GM12864 (cell line): Measurements from ENCODE around the gene RPL10A.

ENCODE experiments used
- DNase-seq: peaks from one replicate; pipeline ENCODE4 v3.0.0-alpha.2; 2011; ENCODE audit warnings: low read depth
- H3K4me3 ChIP-seq: 2 replicates; pipeline ENCODE4 v1.5.1; 2011; ENCODE audit warnings: mild to moderate bottlenecking, low read depth, low read length, control low read depth
- TF ChIP-seq, protein P1 (sequence below): IDR thresholded peaks from 2 replicates; pipeline ENCODE4 v1.5.1; 2011; ENCODE audit warnings: low read depth, mild to moderate bottlenecking, moderate library complexity, low read length, control low read depth, inconsistent platforms; ENCODE audit errors: missing control alignments

Gene RPL10A

DNA sequence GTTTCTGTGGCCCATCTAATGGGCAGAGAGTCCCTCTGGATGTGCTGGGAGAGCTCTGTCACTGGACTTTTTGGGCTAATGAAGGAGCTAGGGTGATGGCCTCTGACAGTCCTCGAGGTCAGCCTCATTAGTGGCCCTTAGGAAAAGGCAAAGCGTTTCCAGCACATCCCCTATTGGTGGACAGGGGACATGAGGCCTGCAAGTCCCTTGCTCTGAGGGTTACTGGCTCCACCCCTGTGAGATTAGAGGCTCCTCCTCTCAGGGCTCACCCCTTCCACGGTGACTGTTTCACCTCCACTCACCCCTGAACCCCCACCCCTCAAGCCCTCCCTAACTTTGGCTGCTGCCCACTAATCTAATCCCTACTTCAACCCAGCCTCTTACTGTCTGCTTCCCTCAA lies 28.9 kb upstream of the RPL10A start:
- TF ChIP-seq, protein P1, sequence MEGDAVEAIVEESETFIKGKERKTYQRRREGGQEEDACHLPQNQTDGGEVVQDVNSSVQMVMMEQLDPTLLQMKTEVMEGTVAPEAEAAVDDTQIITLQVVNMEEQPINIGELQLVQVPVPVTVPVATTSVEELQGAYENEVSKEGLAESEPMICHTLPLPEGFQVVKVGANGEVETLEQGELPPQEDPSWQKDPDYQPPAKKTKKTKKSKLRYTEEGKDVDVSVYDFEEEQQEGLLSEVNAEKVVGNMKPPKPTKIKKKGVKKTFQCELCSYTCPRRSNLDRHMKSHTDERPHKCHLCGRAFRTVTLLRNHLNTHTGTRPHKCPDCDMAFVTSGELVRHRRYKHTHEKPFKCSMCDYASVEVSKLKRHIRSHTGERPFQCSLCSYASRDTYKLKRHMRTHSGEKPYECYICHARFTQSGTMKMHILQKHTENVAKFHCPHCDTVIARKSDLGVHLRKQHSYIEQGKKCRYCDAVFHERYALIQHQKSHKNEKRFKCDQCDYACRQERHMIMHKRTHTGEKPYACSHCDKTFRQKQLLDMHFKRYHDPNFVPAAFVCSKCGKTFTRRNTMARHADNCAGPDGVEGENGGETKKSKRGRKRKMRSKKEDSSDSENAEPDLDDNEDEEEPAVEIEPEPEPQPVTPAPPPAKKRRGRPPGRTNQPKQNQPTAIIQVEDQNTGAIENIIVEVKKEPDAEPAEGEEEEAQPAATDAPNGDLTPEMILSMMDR = no peak
- no peak overlapping the region for H3K4me3 ChIP-seq
- no peak for DNase-seq

DNA sequence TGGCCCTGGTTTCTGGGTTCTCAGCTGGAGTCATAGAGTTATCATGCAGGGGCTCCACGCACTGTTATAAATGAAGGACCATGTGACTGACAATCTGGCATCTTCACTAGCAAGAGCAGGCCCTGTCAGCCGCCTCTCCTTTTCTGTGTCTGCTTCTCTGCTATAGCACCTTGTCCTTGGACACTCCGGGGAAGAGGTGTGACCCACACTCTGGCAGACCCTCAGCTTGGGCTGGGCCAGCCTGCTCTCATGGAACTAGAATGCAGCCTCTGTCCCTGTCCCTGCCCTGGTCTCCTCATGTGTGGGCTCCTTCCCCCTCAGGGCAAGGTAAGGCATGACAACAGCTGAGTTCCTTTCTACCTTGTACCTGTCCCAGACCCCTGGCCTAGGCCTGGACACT lies 27.0 kb upstream of the RPL10A start:
- TF ChIP-seq, protein P1 = no peak
- H3K4me3 ChIP-seq = no peak overlapping the region
- DNase-seq = no peak

- no peak overlapping the region for H3K4me3 ChIP-seq
- no peak for DNase-seq
- TF ChIP-seq, protein P1 = no peak
Measured at GRCh38 chr6:35441642-35442041, 26.6 kb upstream of the RPL10A start.

GRCh38 chr6:35442693-35443092 lies 25.5 kb upstream of the RPL10A start:
- no peak for DNase-seq
- TF ChIP-seq, protein P1 = no peak
- H3K4me3 ChIP-seq = no peak overlapping the region

DNA sequence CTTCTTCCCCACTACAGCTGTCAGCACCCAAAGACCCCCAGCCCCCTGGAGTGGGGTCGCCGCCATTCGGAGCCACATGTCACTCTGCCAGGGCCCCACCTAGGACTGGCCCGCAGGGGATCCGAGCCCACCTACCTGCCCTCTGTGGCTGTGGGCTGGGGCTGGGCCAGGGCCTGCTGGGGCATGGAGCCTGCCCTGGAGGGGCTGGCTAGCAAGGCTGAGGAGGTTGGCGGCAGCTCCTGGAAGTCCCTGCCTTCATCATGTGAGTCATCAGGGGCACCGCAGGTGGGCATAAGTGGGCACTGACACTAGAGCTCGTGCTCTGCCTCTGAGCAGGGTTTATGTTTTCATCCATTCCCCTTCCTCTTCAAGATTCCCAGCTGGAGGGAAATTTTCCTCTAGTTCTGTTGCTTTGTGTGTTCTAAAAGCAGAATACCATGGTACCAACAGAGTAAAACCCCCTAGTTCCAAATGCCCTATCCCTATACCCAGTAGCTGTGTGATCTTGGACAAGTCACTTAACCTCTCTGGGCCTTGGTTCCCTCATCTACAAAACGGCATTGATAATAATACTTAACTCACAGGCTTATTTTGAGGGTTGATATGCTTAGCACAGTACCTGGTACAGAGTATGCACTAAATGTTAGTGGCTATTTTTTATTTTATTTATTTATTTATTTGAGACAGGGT lies 24.7 kb upstream of the RPL10A start:
- TF ChIP-seq, protein P1 = no peak
- DNase-seq = no peak
- no peak overlapping the region for H3K4me3 ChIP-seq

- TF ChIP-seq, protein P1 = no peak
- no peak overlapping the region for H3K4me3 ChIP-seq
- no peak for DNase-seq
Measured at GRCh38 chr6:35445691-35446090, 22.5 kb upstream of the RPL10A start.

DNA sequence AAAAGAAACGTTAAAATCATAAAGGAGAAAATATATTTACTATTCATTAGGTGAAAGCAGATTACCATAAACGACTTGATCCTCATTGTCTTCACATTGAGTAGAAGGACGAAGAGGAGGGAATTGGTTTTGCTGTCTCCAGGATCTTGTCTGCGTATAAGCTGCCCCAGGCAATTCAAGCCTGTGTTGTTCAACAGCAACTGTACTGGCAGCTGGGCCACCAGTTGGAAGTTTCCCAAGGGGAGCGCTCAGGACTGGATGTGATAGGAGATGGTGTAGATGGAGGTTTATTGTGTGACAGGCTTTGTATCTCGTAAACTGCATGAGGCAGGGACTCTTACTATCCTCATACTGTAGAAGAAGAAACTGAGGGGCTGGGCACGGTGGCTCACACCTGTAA lies 20.0 kb upstream of the RPL10A start:
- DNase-seq = no peak
- no peak overlapping the region for H3K4me3 ChIP-seq
- TF ChIP-seq, protein P1 = no peak
